Measurements from ENCODE around the gene HOXA10.

HOXA10 gene

DNA sequence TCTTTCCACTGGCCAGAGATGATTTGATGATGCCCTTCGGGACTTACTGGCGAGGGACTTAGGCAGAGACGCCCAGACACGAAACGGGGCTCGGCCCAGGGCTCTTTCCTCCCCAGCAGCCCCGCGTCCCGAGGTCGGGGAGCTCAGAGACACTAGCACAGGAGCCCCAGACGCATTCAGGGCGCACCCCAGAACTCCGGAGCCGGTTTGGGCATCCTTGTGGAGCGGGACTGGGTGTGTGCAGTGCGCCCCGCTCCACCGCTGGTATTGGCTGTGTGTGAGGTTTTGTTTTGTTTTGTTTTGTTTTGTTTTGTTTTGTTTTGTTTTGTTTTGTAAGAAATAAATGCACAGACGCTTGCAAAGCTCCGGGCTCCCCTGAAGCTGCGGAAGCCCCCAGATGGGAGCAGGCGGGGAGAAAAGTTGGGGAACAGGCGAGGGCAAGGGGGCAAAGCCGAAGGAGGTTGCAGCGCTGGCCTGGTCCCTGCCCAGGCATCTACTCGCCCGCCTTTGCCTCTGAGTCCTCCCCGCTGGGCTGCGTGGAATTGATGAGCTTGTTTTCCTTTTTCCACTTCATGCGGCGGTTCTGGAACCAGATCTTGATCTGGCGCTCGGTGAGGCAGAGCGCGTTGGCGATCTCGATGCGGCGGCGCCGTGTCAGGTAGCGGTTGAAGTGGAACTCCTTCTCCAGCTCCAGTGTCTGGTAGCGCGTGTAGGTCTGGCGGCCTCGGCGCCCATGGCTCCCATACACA, 28.8 kb downstream of the HOXA10 start:
- TF ChIP-seq, protein P1, sequence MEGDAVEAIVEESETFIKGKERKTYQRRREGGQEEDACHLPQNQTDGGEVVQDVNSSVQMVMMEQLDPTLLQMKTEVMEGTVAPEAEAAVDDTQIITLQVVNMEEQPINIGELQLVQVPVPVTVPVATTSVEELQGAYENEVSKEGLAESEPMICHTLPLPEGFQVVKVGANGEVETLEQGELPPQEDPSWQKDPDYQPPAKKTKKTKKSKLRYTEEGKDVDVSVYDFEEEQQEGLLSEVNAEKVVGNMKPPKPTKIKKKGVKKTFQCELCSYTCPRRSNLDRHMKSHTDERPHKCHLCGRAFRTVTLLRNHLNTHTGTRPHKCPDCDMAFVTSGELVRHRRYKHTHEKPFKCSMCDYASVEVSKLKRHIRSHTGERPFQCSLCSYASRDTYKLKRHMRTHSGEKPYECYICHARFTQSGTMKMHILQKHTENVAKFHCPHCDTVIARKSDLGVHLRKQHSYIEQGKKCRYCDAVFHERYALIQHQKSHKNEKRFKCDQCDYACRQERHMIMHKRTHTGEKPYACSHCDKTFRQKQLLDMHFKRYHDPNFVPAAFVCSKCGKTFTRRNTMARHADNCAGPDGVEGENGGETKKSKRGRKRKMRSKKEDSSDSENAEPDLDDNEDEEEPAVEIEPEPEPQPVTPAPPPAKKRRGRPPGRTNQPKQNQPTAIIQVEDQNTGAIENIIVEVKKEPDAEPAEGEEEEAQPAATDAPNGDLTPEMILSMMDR (IDR thresholded peaks at IDR 0.05; ENCODE audit: control insufficient read depth, insufficient read depth, low read depth, low read length, missing control alignments), result no peak
- no peak for DNase-seq (ENCODE audit: low read depth)
- no peak overlapping the region for H3K4me3 ChIP-seq (ENCODE audit: control insufficient read depth, low read depth, low read length)

DNA sequence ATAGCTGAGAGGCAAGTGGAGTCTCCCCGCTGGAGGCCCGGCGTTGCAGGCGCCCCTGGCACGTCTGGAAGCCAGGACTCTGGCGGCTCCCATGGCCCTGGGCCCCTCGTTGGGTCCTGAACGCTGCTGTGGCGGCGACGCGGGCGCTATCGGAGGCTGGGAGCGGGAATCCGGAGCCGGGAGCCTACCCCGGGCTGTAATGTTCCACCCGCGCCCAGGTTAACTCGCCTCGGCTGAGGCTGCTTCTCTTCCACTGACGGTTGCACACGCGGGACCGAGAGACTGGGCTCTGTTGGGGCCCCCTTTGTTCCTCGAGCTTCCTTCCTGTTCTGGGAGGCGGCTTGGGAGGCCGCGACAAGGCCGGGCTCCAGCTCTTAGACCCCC, 29.3 kb downstream of the HOXA10 start:
- TF ChIP-seq, protein P1 (IDR thresholded peaks at IDR 0.05; ENCODE audit: control insufficient read depth, insufficient read depth, low read depth, low read length, missing control alignments), result no peak
- H3K4me3 ChIP-seq (ENCODE audit: control insufficient read depth, low read depth, low read length), result no peak overlapping the region
- no peak for DNase-seq (ENCODE audit: low read depth)

DNA sequence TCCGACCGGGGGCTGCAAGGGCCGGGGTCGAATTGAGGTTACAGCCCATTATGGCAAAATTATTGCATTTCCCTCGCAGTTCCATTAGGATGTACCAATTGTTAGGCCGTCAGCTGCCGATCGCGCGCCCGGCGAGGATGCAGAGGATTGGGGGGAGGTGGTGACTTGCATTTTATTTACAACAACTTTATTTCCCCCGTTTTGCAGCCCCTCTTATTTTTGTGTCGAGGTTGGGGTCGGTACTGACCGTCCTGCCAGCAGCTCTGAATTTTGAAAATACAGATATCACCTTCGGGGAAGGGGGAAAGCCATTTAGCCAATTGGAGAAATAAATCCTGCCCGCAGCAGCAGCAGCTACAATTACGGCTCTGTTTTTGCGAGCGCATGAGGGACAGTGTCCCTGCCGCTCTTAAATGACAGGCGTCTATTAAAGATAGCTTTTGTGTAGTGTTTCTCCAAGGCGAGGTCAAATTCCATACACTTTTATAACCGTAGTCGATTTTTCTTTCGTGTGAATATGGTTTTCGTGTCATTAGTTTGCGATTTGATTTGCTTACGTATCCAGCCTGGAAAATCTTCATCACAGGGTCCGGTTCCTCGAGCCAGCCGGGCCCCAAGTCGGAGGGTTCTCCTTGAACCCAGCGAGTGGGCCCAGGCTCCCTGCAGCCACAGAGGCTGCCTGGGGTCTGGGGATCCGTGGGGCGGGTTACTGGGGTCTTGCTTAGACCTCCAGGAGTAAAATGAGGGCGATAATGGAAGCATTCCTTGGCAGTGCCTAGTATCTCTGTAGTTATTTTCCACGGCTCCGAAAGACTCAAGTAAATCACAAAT, 30.0 kb downstream of the HOXA10 start:
- H3K4me3 ChIP-seq (ENCODE audit: control insufficient read depth, low read depth, low read length), result no peak overlapping the region
- TF ChIP-seq, protein P1 (IDR thresholded peaks at IDR 0.05; ENCODE audit: control insufficient read depth, insufficient read depth, low read depth, low read length, missing control alignments), result peak; percentile 24
- no peak for DNase-seq (ENCODE audit: low read depth)

DNA sequence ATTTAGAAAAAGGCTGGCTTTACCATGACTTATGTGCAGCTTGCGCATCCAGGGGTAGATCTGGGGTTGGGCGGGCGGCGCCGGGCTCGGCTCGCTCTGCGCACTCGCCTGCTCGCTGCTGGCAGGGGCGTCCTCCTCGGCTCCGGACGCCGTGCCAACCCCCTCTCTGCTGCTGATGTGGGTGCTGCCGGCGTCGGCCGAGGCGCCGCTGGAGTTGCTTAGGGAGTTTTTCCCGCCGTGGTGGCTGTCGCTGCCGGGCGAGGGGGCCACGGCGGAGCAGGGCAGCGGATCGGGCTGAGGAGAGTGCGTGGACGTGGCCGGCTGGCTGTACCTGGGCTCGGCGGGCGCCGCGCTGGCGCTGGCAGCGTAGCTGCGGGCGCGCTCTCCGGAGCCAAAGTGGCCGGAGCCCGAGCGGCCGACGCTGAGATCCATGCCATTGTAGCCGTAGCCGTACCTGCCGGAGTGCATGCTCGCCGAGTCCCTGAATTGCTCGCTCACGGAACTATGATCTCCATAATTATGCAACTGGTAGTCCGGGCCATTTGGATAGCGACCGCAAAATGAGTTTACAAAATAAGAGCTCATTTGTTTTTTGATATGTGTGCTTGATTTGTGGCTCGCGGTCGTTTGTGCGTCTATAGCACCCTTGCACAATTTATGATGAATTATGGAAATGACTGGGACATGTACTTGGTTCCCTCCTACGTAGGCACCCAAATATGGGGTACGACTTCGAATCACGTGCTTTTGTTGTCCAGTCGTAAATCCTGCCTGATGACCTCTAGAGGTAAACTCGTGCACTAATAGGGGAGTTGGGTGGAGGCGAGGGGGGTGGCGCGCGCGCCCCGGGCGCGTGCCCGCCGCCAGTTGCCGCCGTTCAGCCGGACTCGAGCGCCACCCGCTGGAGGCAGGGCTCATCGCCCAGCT, 30.8 kb downstream of the HOXA10 start, which contains the start of gene HOXA5:
HOXA5 (minus strand) TSS at position 659 of the 927 bp plus-strand sequence; CDS start at position 585, 74 bp downstream.
- TF ChIP-seq, protein P1 (IDR thresholded peaks at IDR 0.05; ENCODE audit: control insufficient read depth, insufficient read depth, low read depth, low read length, missing control alignments), result no peak
- no peak for DNase-seq (ENCODE audit: low read depth)

DNA sequence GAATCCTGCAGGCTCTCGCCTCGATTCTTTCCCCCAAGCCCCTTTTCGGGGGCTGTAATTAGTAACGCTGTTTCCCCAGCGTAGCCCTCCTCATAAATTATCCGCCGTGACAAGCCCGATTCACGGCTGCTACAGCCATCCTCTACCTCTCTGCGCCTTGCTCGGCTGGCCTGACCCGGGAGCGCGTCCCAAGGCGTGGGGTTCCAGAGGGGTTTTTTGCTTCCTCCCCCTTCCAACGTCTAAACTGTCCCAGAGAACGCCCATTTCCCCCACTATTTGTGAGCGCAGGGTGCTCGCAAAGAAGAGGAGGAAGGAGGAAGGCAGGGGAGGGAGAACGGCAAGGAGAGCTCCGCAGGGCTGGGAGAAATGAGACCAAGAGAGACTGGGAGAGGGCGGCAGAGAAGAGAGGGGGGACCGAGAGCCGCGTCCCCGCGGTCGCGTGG, 31.5 kb downstream of the HOXA10 start:
- TF ChIP-seq, protein P1 (IDR thresholded peaks at IDR 0.05; ENCODE audit: control insufficient read depth, insufficient read depth, low read depth, low read length, missing control alignments), result no peak
- DNase-seq (ENCODE audit: low read depth), result no peak
- peak overlapping the region; percentile 29 for H3K4me3 ChIP-seq (ENCODE audit: control insufficient read depth, low read depth, low read length)

More for the DNA sequence above, 30.8 kb downstream of the HOXA10 start, which contains the start of gene HOXA5:
- H3K4me3 ChIP-seq (ENCODE audit: control insufficient read depth, low read depth, low read length), result peak within 1 kb of the TSS; percentile 29

All from AG09309 (cell line).